Naive thymus-derived CD8-positive, alpha-beta T cell (primary cell): ENCODE data around the gene PBRM1. TPM values are rescaled to one million over a fixed set of nuclear protein-coding genes. Genes with fewer than 3 reads are reported as not detected.

ENCODE experiments used
- ATAC-seq, 2 donors: fragments of 150-1000 bp; cut with Tn5 transposase in 1 of 2; sonication (Bioruptor Pico), chemical (Tn5 transposase) in 1 of 2; 1 replicate in 1 of 2; 2 replicates in 1 of 2; pipeline ENCODE4 v1.10.0; 2021; ENCODE audit warnings: mild to moderate bottlenecking in 2 of 2, moderate library complexity in 2 of 2
- POLR2A ChIA-PET: fragments of 350-600 bp; sonication (Branson Sonifier 250); formaldehyde crosslinking; loops from one replicate; lab custom pipeline; 2021; ENCODE audit warnings: antibody characterized with exemption; lab: Charles Lee
- DNase-seq, 10 donors: peaks; one replicate each; pipeline versions ENCODE4 v3.0.0 to v3.0.0-alpha.2; 2020 to 2022
- H3K27ac Mint-ChIP-seq, 10 donors: one replicate each; pipeline ENCODE4 v1.8.0; 2020 to 2022; ENCODE audit warnings: mild to moderate bottlenecking in 10 of 10, mixed read lengths in 10 of 10, moderate library complexity in 4 of 10, inconsistent platforms in 1 of 10
- H3K27me3 Mint-ChIP-seq, 5 donors: one replicate each; pipeline ENCODE4 v1.8.0; 2021 to 2022; ENCODE audit warnings: mixed read lengths in 5 of 5
- H3K36me3 Mint-ChIP-seq, 3 donors: one replicate each; pipeline ENCODE4 v1.8.0; 2020 to 2022; ENCODE audit warnings: mixed read lengths in 3 of 3, mild to moderate bottlenecking in 2 of 3, inconsistent platforms in 1 of 3
- H3K4me1 Mint-ChIP-seq, 4 donors: one replicate each; pipeline ENCODE4 v1.8.0; 2021 to 2022; ENCODE audit warnings: mixed read lengths in 4 of 4
- H3K4me3 Mint-ChIP-seq, 10 donors: one replicate each; pipeline ENCODE4 v1.8.0; 2020 to 2022; ENCODE audit warnings: mild to moderate bottlenecking in 10 of 10, mixed read lengths in 10 of 10, moderate library complexity in 6 of 10, inconsistent platforms in 1 of 10
- H3K9me3 Mint-ChIP-seq, 9 donors: one replicate each; pipeline ENCODE4 v1.8.0; 2020 to 2022; ENCODE audit warnings: mixed read lengths in 9 of 9, mild to moderate bottlenecking in 3 of 9, inconsistent platforms in 1 of 9, moderate library complexity in 1 of 9
- polyA plus RNA-seq, 3 donors: library from polyadenylated mRNA; unstranded; fragments of 300-500 nt; fragmentation: Illumina TruSeq; gene quantifications; one replicate each; pipeline ENCODE4 v1.2.3, GENCODE V29; 2021
- total RNA-seq, 8 experiments: library from RNA in 2 of 8; stranded (reverse) in 2 of 8; gene quantifications; one replicate each; pipeline ENCODE4 v1.2.3 and lab custom pipeline; 2021 to 2026

The PBRM1 gene
- total and polyA plus RNA-seq, 5 experiments from 2014 or later = 66.0 to 81.4 (median 72.9) TPM

GRCh38 chr3:52650439-52650838, 35.3 kb downstream of the PBRM1 start:
- POLR2A ChIA-PET = interaction anchor here (0.8 kb wide), 1 partner anchor 20 kb away, joined by 3 read pairs; no protein-coding TSS in a partner anchor
- Mint-ChIP-seq H3K27me3 (no peaks in the 10 kb centered on the region), H3K4me3 (no peak overlapping the region), H3K9me3 (no peaks in the 10 kb centered on the region), H3K4me1 (peaks cover 0 to 6% (median under 1%) of the 10 kb centered on the region in 4 donors), H3K27ac (peak overlapping the region in 1 of 10 donors; percentile 69), H3K36me3 (peaks cover 23 to 88% (median 29%) of the 10 kb centered on the region in 3 donors)
- no peak for ATAC-seq
- no peak for DNase-seq

DNA sequence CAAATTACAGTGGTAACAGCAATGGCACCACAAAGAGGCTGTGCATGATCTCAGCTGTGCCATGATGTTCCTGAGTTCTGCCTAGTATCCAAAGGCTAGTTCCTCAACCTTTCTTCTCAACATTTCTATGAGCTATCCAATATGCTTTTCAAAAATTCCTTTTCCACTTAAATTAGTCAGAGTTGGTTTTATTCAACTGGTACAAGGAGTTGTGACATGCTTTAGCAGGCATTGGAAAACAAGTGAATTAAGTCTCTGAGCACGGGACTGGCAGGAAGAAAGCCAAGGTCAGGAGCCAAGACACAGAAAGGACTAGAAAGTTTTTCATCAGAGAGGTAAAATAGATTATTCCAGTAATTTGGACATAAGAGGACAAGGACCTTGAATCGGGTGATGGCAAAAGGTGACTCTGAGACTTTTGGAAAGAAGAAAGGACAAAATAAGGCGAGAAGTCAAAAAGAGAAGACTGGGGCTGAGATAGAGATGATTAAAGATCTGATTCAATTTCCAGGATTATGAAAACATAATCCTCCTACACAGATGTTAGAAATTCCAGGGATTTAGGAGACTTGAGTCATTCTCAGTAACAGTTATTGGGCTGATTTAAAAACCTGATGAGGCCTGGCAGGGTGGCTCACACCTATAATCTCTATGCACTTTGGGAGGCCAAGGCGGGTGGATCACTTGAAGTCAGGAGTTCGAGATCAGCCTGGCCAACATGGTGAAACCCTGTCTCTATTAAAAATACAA, 36.1 kb downstream of the PBRM1 start:
- no peak overlapping the region for H3K4me3 Mint-ChIP-seq
- H3K27ac Mint-ChIP-seq = peak overlapping the region in 2 of 10 donors; percentile 43 to 50
- peaks cover 28 to 90% (median 29%) of the 10 kb centered on the region in 3 donors for H3K36me3 Mint-ChIP-seq
- ATAC-seq = no peak
- no peak for DNase-seq
- POLR2A ChIA-PET = no interaction called here
- H3K27me3 Mint-ChIP-seq = no peaks in the 10 kb centered on the region
- peaks cover 0 to 6% (median under 1%) of the 10 kb centered on the region in 4 donors for H3K4me1 Mint-ChIP-seq
- H3K9me3 Mint-ChIP-seq = no peaks in the 10 kb centered on the region

- DNase-seq = no peak
- ATAC-seq = no peak
- peaks cover 21 to 85% (median 37%) of the 10 kb centered on the region in 3 donors for H3K36me3 Mint-ChIP-seq
- no peaks in the 10 kb centered on the region for H3K27me3 Mint-ChIP-seq
- no peaks in the 10 kb centered on the region for H3K9me3 Mint-ChIP-seq
- H3K4me3 Mint-ChIP-seq = no peak overlapping the region
- H3K4me1 Mint-ChIP-seq = peaks cover 0 to 5% (median under 1%) of the 10 kb centered on the region in 4 donors
- POLR2A ChIA-PET = no interaction called here
- H3K27ac Mint-ChIP-seq = peak overlapping the region in 1 of 10 donors; percentile 68
Measured at GRCh38 chr3:52645549-52645948, 40.2 kb downstream of the PBRM1 start.

- Mint-ChIP-seq H3K36me3 (peaks cover 0 to 80% (median 20%) of the 10 kb centered on the region in 3 donors), H3K4me1 (no peaks in the 10 kb centered on the region)
Measured at GRCh38 chr3:52636673-52637072, 49.0 kb downstream of the PBRM1 start.

GRCh38 chr3:52633786-52634185, 51.9 kb downstream of the PBRM1 start:
- peaks cover 0 to 73% (median 12%) of the 10 kb centered on the region in 3 donors for H3K36me3 Mint-ChIP-seq
- H3K9me3 Mint-ChIP-seq = no peaks in the 10 kb centered on the region
- no peaks in the 10 kb centered on the region for H3K27me3 Mint-ChIP-seq
- no peak overlapping the region for H3K4me3 Mint-ChIP-seq
- DNase-seq (no peak), ATAC-seq (no peak)
- no peaks in the 10 kb centered on the region for H3K4me1 Mint-ChIP-seq
- no peak overlapping the region for H3K27ac Mint-ChIP-seq
- POLR2A ChIA-PET = no interaction called here

More at GRCh38 chr3:52636673-52637072, 49.0 kb downstream of the PBRM1 start:
- POLR2A ChIA-PET = no interaction called here
- Mint-ChIP-seq H3K4me3 (no peak overlapping the region), H3K9me3 (no peaks in the 10 kb centered on the region), H3K27me3 (no peaks in the 10 kb centered on the region), H3K27ac (no peak overlapping the region)
- DNase-seq = no peak
- ATAC-seq = no peak

GRCh38 chr3:52625041-52625440, 60.7 kb downstream of the PBRM1 start:
- POLR2A ChIA-PET = no interaction called here

GRCh38 chr3:52623234-52623792, 62.4 kb downstream of the PBRM1 start:
- no peaks in the 10 kb centered on the region for H3K9me3 Mint-ChIP-seq
- H3K4me1 Mint-ChIP-seq = peaks cover 8 to 31% (median 21%) of the 10 kb centered on the region in 4 donors
- H3K27me3 Mint-ChIP-seq = no peaks in the 10 kb centered on the region
- POLR2A ChIA-PET = no interaction called here
- peaks cover 11 to 73% (median 32%) of the 10 kb centered on the region in 3 donors for H3K36me3 Mint-ChIP-seq
- H3K27ac Mint-ChIP-seq = peak overlapping the region in 1 of 10 donors; percentile 54
- DNase-seq (no peak), ATAC-seq (no peak)
- no peak overlapping the region for H3K4me3 Mint-ChIP-seq

More at GRCh38 chr3:52625041-52625440, 60.7 kb downstream of the PBRM1 start:
- Mint-ChIP-seq H3K9me3 (no peaks in the 10 kb centered on the region), H3K4me3 (no peak overlapping the region), H3K27ac (peak overlapping the region in 1 of 10 donors; percentile 35), H3K36me3 (peaks cover 11 to 78% (median 33%) of the 10 kb centered on the region in 3 donors), H3K4me1 (peaks cover 5 to 26% (median 18%) of the 10 kb centered on the region in 4 donors), H3K27me3 (no peaks in the 10 kb centered on the region)
- DNase-seq (no peak), ATAC-seq (no peak)

DNA sequence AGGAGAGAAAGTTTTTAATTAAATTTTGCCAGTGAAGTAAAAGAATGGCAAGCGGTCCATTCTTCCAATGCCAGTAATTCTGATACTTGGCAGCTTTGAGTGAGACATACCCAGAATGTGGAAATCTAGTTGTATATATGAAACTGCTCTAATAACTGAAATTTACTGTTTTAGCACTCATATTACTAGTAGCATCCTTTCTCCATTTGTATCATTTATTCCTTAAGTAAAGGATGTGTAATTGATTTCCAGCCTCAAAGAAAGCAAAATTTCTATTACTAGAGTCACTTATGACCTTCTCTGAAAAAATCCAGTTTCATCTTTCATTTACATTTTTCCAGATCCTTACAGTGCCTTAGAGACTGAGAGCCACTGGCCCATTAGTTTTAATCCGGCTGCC, 65.1 kb downstream of the PBRM1 start:
- H3K27me3 Mint-ChIP-seq = no peaks in the 10 kb centered on the region
- peak overlapping the region in 3 of 10 donors; percentile 21 to 58 (median 28) for H3K27ac Mint-ChIP-seq
- no peak for ATAC-seq
- H3K4me3 Mint-ChIP-seq = no peak overlapping the region
- no peaks in the 10 kb centered on the region for H3K9me3 Mint-ChIP-seq
- peaks cover 8 to 73% (median 28%) of the 10 kb centered on the region in 3 donors for H3K36me3 Mint-ChIP-seq
- no peak for DNase-seq
- peaks cover 8 to 31% (median 21%) of the 10 kb centered on the region in 4 donors for H3K4me1 Mint-ChIP-seq
- POLR2A ChIA-PET = no interaction called here

GRCh38 chr3:52615166-52615565, 70.5 kb downstream of the PBRM1 start:
- H3K9me3 Mint-ChIP-seq = no peaks in the 10 kb centered on the region
- peaks cover 4 to 6% (median 5%) of the 10 kb centered on the region in 4 donors for H3K4me1 Mint-ChIP-seq
- POLR2A ChIA-PET = no interaction called here
- H3K4me3 Mint-ChIP-seq = no peak overlapping the region
- no peaks in the 10 kb centered on the region for H3K27me3 Mint-ChIP-seq
- DNase-seq (no peak), ATAC-seq (no peak)
- no peak overlapping the region for H3K27ac Mint-ChIP-seq
- H3K36me3 Mint-ChIP-seq = peaks cover 5 to 91% (median 37%) of the 10 kb centered on the region in 3 donors

DNA sequence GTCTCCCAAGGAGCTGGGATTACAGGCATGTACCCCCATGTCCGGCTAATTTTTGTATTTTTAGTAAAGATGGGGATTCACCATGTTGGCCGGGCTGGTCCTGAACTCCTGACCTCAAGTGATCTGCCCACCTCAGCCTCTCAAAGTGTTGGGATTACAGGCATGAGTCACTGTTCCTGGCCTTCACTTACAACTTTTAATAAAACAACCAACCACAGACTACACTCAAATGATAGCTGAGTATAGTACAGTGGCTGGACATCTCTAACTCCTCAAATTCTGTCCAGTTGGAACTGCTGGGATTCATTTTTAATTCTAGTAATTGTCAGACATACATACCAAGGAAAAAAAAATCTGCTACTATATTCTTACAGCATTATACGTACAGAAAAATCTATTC, 71.0 kb downstream of the PBRM1 start:
- ATAC-seq (no peak), DNase-seq (no peak)
- no peaks in the 10 kb centered on the region for H3K9me3 Mint-ChIP-seq
- peaks cover 5 to 91% (median 40%) of the 10 kb centered on the region in 3 donors for H3K36me3 Mint-ChIP-seq
- H3K4me3 Mint-ChIP-seq = no peak overlapping the region
- H3K4me1 Mint-ChIP-seq = peaks cover 0 to 2% (median under 1%) of the 10 kb centered on the region in 4 donors
- POLR2A ChIA-PET = no interaction called here
- no peak overlapping the region for H3K27ac Mint-ChIP-seq
- H3K27me3 Mint-ChIP-seq = no peaks in the 10 kb centered on the region

GRCh38 chr3:52609316-52609815, 76.3 kb downstream of the PBRM1 start:
- Mint-ChIP-seq H3K27me3 (no peaks in the 10 kb centered on the region), H3K4me3 (no peak overlapping the region), H3K36me3 (peaks cover 8 to 92% (median 42%) of the 10 kb centered on the region in 3 donors), H3K27ac (peak overlapping the region in 2 of 10 donors; percentile 21 to 57), H3K9me3 (no peaks in the 10 kb centered on the region), H3K4me1 (peaks cover 0 to 11% (median 8%) of the 10 kb centered on the region in 4 donors)
- POLR2A ChIA-PET = no interaction called here
- DNase-seq (no peak), ATAC-seq (no peak)

DNA sequence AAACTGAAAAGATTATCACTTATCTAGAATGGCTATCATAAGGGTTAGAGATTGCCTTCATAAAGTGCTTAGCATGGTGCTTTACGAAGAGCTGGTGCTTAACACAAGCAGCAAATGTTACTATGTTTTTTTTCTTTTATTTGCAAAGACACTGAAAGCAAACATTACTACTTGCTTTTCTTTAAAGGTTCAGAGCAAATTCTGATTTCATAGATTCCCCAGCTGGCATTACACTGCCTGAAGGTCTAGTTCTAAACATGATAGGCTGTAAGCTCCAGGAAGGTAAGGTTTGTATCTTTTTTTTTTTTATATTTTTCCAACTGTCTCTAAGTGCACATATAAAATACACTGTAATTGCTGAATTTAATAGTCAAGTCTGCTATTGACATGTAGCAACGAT, 77.4 kb downstream of the PBRM1 start:
- H3K4me1 Mint-ChIP-seq = peaks cover 0 to 11% (median 8%) of the 10 kb centered on the region in 4 donors
- POLR2A ChIA-PET = no interaction called here
- DNase-seq (no peak), ATAC-seq (no peak)
- no peak overlapping the region for H3K27ac Mint-ChIP-seq
- no peaks in the 10 kb centered on the region for H3K27me3 Mint-ChIP-seq
- peaks cover 17 to 92% (median 50%) of the 10 kb centered on the region in 3 donors for H3K36me3 Mint-ChIP-seq
- H3K9me3 Mint-ChIP-seq = peaks cover 0 to 1% (median 0%) of the 10 kb centered on the region in 9 donors
- H3K4me3 Mint-ChIP-seq = no peak overlapping the region
